Head of caudate nucleus (tissue), 42 donors: Measurements from ENCODE around the gene CDT1.
A peak's percentile ranks its signal among the peaks of the same experiment; 100 is the strongest.

Experiments
- DNase-seq, 42 donors: peaks; one replicate each; pipeline versions ENCODE4 v3.0.0 to v3.0.0-alpha.2; 2020 to 2021; ENCODE audit warnings: mixed read lengths in 7 of 42
- intact Hi-C: fragments of 100-400 bp; cut with DNase I; formaldehyde crosslinking; loops from one replicate; pipeline ENCODE4 v1.15.0; 2022

CDT1 gene

DNA sequence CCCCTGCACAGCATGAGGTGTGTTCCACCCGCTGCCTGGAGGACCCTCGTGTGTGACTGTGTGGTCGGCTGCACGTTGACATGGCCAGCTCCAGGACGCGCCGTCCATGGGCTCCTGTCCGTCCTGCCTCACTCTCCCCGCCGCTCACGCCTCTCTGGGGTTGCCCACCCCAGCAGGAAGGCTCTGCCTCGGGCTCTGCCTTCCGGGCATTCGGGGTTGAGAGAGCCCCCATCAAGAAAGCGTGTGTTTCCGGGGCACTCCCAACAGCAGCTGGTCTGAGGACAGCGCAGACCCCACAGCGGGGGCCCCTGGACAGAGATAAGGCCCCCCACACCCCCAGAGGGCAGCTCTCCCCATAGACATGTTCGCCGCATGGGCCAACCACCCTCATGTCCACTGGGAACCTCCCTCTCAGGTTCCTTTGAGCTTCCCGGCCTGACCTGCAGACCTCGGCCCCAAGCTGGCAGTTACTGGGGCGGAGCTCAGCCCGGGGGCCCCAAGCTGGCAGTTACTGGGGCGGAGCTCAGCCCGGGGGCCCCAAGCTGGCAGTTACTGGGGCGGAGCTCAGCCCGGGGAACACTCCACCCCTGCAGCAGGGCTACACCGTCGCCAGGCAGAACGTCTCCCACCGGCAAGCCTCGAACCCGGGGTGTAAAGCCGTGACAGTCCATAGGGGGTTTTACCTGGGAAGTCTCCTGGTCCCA lies 10.2 kb upstream of the CDT1 start:
- no peak for DNase-seq
- intact Hi-C loops = no loop called here

DNA sequence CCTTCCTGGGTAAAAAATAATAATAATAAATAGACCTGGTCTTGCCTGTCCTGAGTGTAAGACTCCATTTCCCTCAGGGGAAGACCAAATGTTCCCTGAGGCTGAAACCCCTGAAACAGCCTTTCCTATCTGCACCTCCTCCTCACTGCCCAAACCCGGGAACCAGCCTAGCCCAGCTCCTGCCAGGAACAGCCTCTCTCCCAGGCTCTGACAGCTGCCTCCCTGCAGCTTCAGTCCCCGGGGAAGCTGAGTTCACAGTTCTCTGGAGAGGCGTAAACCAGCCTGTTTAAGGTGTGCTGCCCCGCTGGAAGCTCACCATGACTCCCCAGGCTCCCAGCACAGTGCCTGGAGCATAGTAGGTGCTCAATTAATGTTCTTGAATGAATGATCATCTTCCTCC lies 7.3 kb upstream of the CDT1 start:
- intact Hi-C loops = no loop called here
- no peak for DNase-seq

GRCh38 chr16:88798073-88798472 lies 5.5 kb upstream of the CDT1 start:
- intact Hi-C loops = no loop called here
- DNase-seq = no peak

DNA sequence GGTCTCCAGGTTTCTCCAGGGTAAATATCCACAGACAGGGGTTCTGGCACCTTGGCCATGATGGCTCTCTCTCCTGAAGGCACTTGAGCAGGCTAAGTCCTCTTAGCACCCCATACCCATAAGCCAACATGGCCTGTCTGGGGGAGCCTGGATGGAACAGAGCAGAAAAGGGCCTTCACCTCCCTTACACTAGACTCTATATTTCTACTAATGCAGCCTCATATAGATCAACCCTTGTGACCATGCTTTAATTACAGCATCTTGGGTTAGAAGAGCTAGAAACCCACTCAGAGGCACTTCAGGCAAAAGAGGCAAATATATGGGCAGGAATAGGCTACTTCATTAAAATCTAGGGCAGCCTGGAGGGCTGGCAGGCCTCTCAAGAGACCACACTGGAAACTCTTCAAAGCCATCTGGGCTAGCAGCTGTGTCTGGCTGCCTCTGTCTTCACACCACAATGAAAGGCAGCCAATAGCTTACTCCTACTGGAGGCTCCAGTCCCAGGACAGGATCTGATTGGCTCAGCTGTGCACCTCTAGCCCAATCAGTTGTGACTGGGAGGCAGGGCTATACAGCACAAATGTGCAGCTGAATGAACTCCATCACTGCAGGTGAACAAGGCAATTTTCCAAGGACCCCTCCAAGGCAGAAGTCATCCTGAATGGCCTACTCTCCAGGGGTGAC lies 4.7 kb upstream of the CDT1 start:
- no peak for DNase-seq
- intact Hi-C loops = no loop called here

- DNase-seq = no peak
- intact Hi-C loops = loop anchor here (5.0 kb wide), 1 partner anchor 62 kb away; no protein-coding TSS in a partner anchor
Measured at GRCh38 chr16:88799569-88800276, 3.9 kb upstream of the CDT1 start.

GRCh38 chr16:88800277-88800592 lies 3.4 kb upstream of the CDT1 start:
- intact Hi-C loops = loop anchor here (5.0 kb wide), 1 partner anchor 63 kb away; no protein-coding TSS in a partner anchor

DNA sequence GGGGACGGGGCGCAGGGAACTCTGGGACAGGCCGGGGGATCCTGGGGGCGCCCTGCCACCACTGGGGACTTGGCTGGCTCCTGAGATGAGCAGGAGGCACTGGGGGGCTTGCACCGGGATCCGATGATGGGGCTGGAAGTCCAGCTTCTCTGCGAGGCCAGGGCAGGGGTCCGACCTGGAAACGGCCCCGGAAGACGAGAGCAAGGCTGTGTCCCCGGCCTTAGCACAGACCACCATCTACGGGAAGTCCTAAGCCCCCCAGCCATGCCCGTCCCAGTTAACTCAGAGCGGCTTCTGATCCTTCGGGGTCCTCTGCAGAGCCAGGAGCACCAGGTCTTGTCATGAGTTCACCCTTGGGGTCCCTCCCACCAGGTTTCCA lies 573 bp downstream of the CDT1 start:
- DNase-seq = no peak
- intact Hi-C loops = loop anchor here (5.0 kb wide), 1 partner anchor 67 kb away; no protein-coding TSS in a partner anchor

More at GRCh38 chr16:88800277-88800592, 3.4 kb upstream of the CDT1 start:
- DNase-seq = no peak

- peak in 1 of 42 donors; percentile 32 for DNase-seq
Measured at GRCh38 chr16:88804552-88805339, 1.2 kb downstream of the CDT1 start.

DNA sequence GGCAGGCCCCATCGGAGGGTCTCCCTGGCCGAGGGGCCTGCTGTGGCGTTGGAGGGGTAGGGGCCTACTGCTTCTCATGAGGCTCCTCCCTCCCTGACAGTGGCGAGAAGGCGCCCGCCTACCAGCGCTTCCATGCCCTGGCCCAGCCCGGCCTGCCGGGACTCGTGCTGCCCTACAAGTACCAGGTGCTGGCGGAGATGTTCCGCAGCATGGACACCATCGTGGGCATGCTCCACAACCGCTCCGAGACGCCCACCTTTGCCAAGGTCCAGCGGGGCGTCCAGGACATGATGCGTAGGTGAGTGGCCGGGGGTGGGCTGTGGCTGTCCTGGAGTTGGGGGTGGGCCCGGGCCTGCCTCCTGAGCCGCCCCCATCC lies 1.7 kb downstream of the CDT1 start:
- intact Hi-C loops = no loop called here
- no peak for DNase-seq

More at GRCh38 chr16:88804552-88805339, 1.2 kb downstream of the CDT1 start:
- intact Hi-C loops = loop anchor here (5.0 kb wide), 1 partner anchor 67 kb away; no protein-coding TSS in a partner anchor

GRCh38 chr16:88805887-88806393 lies 2.4 kb downstream of the CDT1 start:
- no peak for DNase-seq
- intact Hi-C loops = no loop called here

DNA sequence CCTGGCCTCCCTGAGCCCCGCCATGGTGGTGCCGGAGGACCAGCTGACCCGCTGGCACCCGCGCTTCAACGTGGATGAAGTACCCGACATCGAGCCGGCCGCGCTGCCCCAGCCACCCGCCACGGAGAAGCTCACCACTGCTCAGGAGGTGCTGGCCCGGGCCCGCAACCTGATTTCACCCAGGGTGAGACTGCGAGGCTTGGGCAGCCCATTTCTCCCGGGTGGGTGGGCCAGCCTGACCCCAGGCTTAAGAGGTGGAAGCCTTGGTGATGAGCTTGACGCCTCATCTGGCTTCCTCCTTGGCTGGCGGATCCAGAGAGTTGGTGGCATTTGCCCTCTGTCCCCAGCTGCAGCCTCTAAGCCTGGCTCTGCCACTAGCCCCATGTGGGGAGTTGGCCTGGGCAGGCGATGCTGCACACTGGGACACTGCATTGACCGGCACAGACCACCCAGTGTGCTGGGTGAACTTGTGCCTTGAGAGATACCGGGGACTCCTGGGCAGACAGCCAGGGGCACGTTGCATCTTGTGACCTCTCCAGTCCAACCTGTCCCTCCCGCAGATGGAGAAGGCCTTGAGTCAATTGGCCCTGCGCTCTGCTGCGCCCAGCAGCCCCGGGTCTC lies 3.0 kb downstream of the CDT1 start:
- intact Hi-C loops = no loop called here
- no peak for DNase-seq

DNA sequence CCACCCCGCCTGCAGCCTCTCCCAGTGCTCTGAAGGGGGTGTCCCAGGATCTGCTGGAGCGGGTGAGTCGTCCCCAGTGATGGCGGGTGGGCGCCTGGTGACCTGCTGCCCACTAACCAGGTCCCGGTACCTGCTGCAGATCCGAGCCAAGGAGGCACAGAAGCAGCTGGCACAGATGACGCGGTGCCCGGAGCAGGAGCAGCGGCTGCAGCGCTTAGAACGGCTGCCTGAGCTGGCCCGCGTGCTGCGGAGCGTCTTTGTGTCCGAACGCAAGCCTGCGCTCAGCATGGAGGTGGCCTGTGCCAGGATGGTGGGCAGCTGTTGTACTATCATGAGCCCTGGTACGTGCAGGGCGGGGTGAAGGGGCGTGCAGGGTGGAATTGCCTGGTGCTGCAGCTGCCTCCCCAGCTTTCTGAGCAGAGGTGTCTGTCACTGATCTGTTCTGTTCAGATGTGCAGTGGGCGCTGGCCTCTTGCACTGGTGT lies 3.6 kb downstream of the CDT1 start:
- intact Hi-C loops = no loop called here

GRCh38 chr16:88807626-88808453 lies 4.3 kb downstream of the CDT1 start:
- DNase-seq = no peak
- intact Hi-C loops = no loop called here

More for the DNA sequence above, 3.6 kb downstream of the CDT1 start:
- DNase-seq = peak in 10 of 42 donors; percentile 19 to 80 (median 37)

GRCh38 chr16:88809068-88809675 lies 5.6 kb downstream of the CDT1 start:
- intact Hi-C loops = no loop called here
- DNase-seq = no peak

DNA sequence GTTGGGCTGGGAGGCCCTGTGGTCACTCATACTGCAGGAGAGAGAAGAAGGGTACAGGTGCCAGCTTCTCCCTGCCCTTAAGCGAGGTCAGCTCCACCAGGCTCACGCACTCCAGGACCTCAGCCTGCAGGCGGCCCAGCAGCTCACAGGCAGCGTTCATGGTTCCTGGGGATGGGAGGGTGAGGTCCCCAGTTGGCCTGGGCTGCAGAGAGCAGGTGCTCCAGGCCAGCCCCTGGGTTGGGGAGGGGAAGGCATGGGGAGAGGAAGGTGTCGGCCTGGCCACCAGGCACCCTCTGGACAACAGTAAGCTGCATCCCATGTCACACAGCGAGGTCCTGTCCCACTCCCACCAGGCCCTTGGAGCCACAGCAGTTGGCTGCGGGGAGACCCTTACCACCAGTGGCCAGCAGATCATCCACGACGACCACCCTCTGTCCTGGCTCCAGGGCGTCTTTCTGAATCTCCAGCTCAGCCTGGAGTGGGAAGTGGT lies 6.1 kb downstream of the CDT1 start:
- intact Hi-C loops = loop anchor here (5.0 kb wide), 1 partner anchor 48 kb away; the partner anchor contains the start of genes GALNS and TRAPPC2L
- no peak for DNase-seq

DNA sequence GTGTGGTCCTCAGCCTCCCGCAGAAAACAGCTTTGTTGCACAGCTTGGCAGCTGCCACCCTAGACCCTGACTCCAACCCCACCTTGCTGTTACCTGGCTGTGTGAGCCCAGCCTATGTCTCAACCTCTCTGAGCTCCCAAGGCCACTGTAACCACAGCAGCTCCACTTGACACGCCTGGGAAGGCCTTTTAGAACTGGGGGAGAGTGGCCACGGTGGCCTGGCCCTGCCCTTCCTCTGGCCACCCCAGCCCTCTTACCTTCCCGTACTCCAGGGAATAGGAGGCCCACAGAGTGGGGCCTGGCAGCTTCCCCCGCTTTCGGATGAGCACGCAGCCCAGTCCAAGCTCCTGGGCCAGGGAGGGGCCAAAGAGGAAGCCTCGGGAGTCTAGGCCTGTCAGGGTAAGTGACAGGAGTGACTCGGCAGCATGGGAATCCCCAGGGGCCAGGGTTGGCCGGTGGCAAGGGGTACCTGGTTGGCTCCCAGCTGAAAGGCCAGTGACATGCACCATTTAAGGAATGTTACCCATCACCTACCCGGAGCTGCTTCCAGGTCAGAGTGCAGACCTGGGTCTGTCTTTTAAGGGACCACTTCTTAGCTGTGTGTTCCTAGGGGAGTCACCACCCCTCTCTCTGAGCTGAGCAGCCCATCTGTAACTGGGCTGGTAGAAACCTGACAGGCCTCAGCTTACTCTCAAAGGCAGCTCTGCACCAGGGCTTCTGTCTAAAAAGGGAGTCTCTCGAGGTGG lies 6.8 kb downstream of the CDT1 start:
- DNase-seq = no peak
- intact Hi-C loops = loop anchor here (5.0 kb wide), 1 partner anchor 47 kb away; the partner anchor contains the start of genes GALNS and TRAPPC2L
